HG03521 (cell line): ENCODE measurements around the gene FBXO33.
"Not testable (repeated sequence)": the region's sequence is repeated elsewhere in the genome, so short reads cannot be mapped to it uniquely, and the experiment has no call there.

Experiments used
- ATAC-seq: cut with Tn5 transposase; IDR thresholded peaks from one replicate; pipeline ENCODE4 v1.9.1; 2021; ENCODE audit warnings: mild to moderate bottlenecking, moderate library complexity; ENCODE audit not compliant: unreplicated experiment

Gene FBXO33

GRCh38 chr14:39374851-39375250 lies 57.4 kb downstream of the FBXO33 start:
- no peak for ATAC-seq

GRCh38 chr14:39372656-39373055 lies 59.6 kb downstream of the FBXO33 start:
- no peak for ATAC-seq

DNA sequence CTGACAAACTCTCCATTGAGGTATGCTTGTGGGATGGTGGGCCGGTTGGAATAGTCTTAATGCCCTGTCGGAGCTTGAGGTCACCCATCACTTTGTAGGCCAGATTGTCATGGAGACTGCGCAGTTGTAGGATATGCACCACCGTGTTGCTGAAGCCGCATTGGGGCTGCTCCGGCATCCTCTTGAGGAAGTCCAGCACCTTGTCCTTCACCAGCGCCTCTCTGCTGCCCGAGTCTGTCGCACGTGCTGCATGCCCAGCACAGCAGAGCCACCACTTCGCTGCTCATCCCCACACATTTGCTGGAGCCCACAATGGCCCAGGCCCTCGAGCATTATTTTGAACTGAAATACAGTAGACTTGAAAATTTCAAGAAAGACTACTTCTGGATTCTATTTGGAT lies 61.8 kb downstream of the FBXO33 start:
- no peak for ATAC-seq

DNA sequence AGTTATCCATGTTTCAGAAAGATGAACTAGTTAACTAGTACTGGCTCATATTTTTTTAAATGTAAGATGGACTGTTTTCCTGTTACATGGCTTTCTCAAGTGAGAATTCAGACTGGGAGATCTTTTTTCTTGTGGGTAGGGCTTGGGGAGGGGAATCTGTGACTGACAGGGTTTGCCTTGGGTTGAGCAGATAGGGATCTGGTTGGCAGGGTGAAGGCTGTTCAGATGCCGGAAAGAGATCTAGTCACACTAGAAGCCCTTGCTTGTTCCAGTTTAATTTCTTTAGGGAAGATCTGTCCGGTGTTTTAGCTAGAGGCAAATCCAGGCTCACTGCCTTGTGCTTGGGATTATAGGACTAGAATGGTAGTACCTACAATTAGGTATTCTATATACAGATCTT lies 63.2 kb downstream of the FBXO33 start:
- no peak for ATAC-seq

DNA sequence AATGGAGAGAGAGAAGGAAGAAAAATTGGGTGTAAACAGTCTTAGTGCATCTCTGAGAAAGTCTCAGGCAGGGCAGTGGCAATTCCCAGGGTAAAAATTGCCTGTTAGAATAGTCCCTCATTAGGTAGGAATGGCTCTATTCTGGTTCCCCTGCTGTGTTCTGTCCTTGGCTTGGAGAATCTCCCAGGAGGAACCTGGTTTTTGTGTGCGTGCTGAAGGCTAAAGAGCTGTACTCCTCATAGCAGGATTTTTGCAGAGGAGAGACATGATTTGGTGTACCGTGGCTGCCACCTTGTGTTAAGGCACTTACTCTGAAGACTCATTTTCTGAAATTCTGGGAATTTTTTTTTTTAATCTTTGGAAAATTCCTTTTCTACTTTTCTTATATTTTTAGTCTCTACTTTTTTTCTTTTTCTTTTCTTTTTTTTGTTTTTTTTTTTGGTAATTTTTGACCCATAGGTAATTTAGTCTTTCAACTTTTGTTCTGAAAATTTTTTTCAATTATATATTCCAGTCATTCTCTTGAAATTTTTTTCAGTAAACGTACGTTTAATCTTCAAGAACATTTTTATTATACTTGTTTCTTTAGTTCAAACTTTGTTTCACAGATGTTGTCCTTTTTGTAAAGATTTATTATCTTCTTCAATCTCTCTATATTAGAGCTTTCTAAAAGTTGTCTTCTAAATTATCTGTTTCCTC lies 63.8 kb downstream of the FBXO33 start:
- ATAC-seq: no peak

GRCh38 chr14:39367387-39367751 lies 64.9 kb downstream of the FBXO33 start:
- no peak for ATAC-seq

DNA sequence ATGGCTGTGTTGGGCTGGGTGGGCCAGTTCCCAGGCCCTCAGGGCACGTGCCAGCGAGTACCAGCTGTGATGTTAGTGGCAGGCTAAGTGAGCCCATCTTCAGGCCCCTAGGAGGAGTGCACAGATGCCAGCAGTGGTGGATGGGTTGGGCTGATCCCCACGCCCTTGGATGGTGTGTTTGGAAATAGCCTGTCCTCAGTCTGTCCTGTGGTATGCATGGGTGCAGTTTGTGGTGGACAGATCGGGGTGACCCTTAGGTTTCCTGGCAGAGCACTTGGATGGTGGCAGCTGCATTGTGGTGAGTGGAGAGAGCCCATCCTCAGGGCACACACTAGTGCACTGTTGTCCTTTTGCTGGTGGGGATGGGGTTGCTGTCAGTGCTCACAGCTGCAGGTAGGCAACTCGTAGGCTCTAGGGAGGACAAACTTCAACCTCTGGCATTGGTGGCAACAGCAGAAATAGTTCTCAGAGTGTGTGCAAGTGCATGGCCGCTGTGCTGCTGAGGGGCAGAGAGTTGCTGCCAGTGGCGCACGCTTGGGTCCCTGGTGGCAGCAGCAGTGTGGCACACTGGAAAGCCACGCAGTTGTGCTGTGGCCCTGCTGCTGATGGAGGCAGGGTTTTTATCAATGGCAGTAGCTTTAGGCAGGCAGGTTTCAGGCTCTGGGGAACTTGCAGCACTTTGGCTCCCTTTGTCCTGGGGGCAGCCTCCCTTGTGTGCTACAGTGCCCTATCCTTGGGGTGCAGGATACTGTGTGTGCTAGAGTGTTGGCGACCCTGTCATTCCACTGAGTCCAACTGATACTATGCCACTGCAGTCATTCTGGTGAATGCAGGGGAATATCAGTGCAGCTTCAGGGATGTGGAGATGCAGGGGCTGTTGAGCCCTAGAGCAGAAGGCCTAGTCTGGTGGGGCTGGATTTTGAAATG lies 65.5 kb downstream of the FBXO33 start:
- ATAC-seq: no peak

- ATAC-seq: no peak
Measured at GRCh38 chr14:39365354-39365753, 66.9 kb downstream of the FBXO33 start.

- ATAC-seq: no peak
Measured at GRCh38 chr14:39364509-39364908, 67.7 kb downstream of the FBXO33 start.

DNA sequence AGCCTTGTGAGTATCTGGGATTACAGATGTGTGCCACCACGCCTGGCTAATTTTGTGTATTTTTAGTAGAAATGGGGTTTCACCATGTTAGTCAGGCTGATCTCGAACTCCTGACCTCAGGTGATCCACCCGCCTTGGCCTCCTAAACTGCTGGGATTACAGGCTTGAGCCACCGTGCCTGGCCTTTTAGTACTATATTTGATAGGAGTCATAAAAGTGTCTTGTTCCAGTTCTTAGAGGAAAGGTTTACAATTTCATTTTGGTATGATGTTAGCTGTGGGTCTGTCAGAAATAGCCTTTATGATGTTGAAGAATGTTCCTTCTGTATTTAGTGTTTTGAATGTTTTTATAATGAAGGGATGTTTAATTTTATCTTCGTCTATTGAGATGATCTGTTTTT lies 70.7 kb downstream of the FBXO33 start:
- not testable (repeated sequence) for ATAC-seq

- no peak for ATAC-seq
Measured at GRCh38 chr14:39360316-39360715, 71.9 kb downstream of the FBXO33 start.

GRCh38 chr14:39359069-39359468 lies 73.2 kb downstream of the FBXO33 start:
- ATAC-seq: not testable (repeated sequence)

GRCh38 chr14:39351708-39352107 lies 80.5 kb downstream of the FBXO33 start:
- no peak for ATAC-seq

GRCh38 chr14:39350866-39351265 lies 81.4 kb downstream of the FBXO33 start:
- no peak for ATAC-seq
